Endometrial microvascular endothelial cells (primary cell): ENCODE measurements around the gene HOGA1. TPM values are rescaled to one million over a fixed set of nuclear protein-coding genes. Genes with fewer than 3 reads are reported as not detected.
"Not testable (repeated sequence)": the region's sequence is repeated elsewhere in the genome, so short reads cannot be mapped to it uniquely, and the experiment has no call there.

ENCODE experiments used
- in situ Hi-C: cut with HindIII; loops from 2 replicates; pipeline ENCODE4 v1.10.0; 2017; ENCODE audit warnings: low sequenced_read_pairs, low pct_unique_long_range_greater_than_20kb; ENCODE audit errors: inconsistent ontology term
- total RNA-seq: library from RNA; depleted of rRNA; stranded (reverse); fragments of >200 nt; gene quantifications from one replicate; pipeline ENCODE4 v1.2.3, GENCODE V29; 2015; ENCODE audit errors: inconsistent ontology term

The HOGA1 gene
- total RNA-seq, 1 donor from 2014 or later, result 0.37 TPM

DNA sequence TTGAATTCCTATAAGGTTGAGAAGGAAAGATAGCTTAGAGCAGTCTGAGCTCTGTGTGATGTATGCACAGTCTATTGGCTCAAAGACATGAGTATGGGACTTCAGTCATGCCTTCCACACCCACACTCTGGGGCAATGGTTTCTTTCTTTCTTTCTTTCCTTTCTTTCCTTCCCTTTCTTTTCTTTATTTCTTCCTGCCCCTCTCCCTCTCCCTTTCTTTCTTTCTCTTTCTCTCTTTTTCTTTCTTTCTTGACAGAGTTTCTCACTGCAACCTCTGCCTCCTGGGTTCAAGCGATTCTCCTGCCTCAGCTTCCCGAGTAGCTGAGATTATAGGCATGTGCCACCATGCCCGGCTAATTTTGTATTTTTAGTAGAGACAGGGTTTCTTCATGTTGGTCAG, 54.9 kb downstream of the HOGA1 start:
- in situ Hi-C loops, result not testable (repeated sequence)

DNA sequence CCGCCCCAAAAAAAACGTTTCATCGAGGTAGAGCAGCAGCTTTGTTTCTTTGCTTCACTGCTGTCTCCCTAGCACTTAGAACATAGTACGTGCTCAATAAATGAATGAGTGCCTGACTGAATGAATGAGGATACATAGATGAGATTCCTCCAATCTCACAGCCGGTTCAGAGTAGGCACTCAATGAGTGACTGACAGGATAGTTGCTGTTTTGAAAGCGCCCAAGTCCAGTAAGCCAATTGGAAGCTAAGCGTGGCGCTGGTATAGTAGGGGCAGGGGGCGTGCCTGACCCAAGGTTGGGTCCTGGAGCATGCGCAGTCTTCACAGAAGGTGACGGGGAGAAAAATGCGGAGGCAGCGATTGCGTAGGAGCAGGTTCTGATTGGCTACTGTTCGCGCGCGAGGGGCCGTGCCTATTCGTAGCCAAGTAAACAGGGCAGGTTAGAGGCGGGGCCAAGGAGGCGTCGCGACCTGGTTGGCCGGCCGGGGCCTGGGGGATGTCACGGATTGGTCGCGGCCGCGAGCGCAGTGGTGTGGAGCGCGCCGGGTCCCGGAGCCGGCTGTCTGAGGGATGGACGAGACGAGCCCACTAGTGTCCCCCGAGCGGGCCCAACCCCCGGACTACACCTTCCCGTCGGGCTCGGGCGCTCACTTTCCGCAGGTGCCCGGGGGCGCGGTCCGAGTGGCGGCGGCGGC, 56.1 kb downstream of the HOGA1 start, which contains the start of gene PI4K2A:
TSS of gene PI4K2A (plus strand) at position 498 of the 694 bp plus-strand sequence. CDS start at position 570, 72 bp downstream.
- in situ Hi-C loops, result no loop called here

DNA sequence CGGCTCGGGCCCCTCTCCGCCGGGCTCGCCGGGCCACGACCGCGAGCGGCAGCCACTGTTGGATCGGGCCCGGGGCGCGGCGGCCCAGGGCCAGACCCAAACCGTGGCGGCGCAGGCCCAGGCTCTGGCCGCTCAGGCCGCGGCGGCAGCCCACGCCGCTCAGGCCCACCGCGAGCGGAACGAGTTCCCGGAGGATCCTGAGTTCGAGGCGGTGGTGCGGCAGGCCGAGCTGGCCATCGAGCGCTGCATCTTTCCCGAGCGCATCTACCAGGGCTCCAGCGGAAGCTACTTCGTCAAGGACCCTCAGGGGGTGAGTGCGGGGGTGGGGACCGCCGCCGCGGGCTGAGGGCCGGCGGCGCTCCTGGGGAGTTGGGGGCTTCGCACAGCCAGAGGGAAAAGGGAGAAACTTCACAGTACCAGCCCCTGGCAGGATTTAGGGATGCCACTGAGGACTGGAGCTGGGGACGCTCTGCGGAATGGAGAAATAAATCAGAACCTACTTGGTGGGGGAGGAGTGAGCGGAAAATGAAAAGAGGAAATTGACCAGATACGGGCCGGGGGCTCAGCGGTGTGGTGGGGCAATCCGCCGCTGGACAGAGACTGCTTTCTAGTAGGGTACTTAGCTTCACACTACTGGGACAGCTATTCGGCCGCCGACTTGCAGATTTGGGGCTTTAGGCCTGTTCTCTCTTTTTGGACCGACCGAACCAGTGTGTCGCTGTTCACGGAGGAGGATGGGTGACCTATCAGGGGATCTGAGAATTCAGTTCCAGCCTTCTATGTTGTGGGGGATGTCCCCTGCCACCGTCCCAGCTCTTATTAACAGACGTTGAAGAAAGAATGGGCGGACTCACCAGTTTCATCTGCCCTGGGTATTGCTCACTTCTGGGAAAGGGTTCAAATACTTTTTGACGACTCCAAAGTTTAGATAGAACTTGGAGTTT, 57.0 kb downstream of the HOGA1 start:
- in situ Hi-C loops, result no loop called here

DNA sequence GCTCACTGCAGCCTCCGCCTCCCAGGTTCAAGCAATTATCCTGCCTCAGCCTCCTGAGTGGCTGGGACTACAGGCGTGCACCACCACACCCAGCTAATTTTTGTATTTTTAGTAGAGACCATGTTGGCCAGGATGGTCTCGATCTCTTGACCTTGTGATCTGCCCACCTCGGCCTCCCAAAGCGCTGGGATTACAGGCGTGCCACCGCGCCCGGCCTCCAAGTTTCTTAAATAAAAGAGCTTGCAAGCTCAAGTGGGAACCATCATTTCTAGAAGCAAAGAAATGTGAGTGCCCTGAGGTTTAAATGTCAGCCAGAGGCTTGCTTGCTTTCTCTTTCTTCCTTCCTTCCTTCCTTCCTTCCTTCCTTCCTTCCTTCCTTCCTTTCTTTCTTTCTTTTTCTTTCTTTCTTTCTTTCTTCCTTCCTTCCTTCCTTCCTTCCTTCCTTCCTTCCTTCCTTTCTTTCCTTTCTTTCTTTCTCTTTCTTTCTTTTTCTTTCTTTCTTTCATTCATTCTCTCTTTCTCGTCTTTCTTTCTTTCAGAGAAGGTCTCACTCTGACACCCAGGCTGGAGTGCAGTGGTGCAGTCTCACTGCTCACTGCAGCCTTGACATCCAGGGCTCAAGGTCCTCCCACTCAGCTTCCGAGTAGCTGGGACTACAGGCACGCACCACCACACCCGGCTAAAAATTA, 58.4 kb downstream of the HOGA1 start:
- in situ Hi-C loops, result not testable (repeated sequence)

DNA sequence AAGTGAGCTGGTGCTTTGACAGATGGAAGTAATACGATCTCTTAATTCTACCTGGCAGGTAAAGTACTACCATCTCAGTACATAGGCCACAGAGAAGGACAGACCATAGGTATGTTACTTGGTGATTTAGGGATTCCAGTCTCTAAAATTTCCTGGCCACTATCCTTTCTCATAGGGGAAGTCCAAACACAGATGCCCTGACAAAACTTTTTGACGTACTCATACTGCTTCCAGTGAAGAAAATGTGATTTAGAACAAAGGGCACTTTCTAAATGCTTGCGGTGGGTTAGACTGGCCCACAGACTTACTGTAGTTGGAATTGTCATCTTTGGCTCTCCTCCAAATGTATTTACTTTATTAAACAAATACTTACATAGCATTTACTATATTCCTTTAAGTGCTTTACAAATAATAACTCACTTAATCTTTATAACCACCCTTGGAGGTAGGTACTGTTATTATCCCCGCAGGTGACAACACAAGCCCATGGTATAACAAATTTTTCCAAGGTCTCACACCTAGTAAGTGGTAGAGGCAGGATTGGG, 59.3 kb downstream of the HOGA1 start:
- in situ Hi-C loops, result no loop called here

DNA sequence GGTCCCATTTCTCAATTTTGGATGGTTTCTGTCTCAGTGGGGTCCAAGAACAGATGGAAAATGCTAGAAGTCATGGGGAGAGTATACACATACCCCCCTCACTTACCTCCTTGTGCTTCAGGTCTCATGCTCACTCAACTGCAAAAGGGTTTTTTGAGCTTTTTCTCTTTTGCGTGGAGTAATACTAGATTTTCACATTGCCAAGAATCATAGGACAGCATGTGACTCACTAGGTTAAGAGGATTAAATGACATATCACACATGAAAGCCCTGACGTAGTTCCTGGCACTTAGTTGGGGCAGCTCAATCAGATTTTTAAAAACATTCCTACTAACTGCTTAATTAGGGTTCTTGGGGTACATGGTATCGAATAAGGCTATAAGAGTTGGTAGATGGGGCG, 60.7 kb downstream of the HOGA1 start:
- in situ Hi-C loops, result no loop called here

DNA sequence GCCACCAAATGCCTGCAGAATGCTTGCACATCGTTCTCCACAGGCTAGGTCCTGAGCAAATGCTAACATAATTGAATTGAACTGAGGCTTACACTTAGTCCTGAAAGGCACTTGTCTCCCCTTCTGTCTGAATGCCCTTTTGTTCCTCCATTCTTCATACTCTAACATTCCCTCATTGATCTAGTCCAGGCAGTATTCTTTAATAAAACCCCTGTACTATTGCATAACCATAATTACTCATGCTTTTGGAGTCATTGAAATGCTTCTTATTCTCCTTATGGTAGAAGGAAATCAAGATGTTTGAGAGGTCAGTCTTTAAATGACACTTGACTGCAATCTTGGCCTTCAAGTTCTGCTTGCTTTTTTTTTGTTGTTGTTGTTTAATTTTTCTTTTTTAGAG, 63.4 kb downstream of the HOGA1 start:
- in situ Hi-C loops, result no loop called here

DNA sequence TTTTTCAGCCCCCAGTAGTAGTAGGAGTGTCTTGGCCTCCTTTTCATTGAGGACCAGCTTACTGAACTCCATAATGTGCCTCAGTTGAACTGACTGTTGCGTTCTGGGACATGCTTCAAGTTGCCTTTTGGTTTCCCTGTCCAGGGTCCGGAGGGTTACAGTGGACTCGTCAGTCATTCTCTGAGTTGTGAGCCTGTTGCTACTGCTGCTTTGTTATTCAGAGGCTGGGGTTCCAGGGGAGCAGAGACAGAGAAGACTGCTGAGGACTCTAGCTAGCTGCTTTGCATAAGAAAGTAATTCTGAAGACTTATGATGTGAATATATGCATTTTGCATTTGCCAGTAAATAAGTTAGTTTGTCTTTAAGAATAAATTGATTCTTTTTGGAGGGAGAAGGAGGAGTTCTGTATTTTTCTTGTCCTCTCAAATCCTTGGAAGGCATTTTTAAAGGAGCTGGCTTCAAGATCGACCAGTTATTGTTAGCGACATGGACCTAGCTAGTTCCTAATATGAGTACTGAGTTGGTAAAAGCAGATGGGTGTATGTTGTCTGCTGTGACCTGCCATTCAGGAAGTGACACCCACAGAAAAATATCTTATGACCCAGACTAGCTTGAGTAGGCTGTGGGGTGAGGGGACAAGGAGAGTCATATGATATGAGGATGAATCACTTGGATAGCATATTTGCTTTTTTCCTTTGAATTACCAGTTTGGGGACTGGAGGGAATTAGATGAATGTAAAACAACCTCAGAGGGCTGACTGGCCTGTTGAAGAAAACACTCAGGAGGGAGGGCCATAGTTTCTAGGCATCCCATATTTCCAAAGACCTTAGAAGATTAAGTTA, 64.6 kb downstream of the HOGA1 start:
- in situ Hi-C loops, result no loop called here

DNA sequence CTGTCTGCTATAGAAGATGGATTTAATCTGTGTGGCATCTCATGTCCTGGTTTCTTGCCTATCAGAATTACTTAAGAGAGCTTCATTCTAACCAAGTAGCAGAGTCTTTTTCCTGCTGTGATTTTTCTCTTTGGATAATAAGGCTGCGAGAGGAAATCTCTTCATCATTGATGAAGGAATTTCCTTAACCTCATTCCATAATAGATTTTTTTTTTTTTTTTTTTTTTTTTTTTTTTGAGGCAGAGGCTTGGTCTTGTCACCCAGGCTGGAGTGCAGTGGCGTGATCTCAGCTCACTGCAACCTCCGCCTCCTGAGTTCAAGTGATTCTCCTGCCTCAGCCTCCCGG, 65.2 kb downstream of the HOGA1 start:
- in situ Hi-C loops, result not testable (repeated sequence)

DNA sequence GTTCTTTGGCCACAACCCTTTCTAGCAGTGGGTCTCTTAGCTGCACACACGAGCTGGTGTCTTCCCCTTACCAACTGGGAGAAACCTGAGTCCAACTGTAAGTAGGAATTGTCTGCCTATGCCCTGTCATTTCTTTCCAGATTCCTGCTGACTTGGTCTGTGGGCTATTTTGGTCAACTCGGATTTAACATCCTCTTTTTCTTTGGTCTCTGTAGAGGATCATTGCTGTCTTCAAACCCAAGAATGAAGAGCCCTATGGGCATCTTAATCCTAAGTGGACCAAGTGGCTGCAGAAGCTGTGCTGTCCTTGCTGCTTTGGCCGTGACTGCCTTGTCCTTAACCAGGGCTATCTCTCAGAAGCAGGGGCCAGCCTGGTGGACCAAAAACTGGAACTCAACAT, 66.5 kb downstream of the HOGA1 start:
- in situ Hi-C loops, result no loop called here

DNA sequence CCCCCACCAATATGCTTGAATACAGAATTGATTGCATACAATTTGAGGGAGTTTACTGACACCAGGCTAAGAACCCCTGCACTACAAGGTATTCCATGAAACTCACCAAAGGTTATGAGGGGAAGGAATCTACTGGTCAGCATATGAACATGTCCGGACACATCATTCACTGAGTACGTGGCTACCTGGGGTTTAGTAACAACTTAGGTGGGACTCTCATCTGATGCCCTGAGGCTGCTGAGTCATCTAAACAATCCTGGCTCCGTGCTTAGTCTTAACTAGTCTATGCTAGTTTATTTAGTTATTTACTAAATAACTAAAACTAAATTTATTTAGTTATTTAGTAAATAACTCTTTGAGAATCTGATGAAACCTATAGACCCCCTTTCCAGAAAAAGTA, 67.6 kb downstream of the HOGA1 start:
- in situ Hi-C loops, result no loop called here

DNA sequence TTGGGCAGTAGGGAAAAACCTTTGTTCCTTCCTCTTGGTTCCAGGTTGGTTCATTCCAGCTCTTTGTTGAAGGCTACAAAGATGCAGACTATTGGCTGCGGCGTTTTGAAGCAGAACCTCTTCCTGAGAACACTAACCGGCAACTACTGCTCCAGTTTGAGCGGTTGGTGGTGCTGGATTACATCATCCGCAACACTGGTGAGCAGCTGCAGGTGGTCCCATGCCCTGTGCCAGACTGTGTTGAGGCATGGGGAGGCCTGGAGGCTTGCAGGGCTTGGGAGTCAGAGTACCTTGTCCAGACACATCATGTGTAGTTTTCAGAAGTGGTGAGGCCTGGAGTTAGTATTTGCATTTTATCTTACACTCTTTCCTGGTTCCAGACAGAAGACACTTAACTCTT, 72.6 kb downstream of the HOGA1 start:
- in situ Hi-C loops, result no loop called here

DNA sequence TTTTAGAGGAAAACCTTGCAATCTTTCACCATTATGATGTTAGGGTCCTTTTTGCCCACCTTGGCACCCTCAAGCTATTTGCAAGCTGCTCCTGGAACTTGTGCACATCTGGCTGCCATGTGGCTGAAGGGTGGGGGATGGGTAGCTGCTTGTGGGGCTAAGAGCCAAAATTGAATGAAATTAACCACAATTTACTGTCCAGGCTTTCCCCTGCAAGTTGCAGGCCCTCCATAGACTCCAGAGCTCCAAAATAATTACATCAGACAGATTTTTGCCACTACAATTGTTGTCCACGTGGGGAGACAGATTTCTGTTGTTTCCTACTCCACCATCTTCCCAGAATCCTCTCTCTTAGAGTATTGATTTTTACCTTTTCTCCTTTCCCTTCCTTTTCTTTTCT, 75.4 kb downstream of the HOGA1 start:
- in situ Hi-C loops, result no loop called here

Other genes starting within 250 kb of the HOGA1 start
- gene FRAT2, start 249.7 kb upstream of the HOGA1 start, total RNA-seq, result 8.3 TPM
- gene RRP12, start 183.0 kb upstream of the HOGA1 start, total RNA-seq, result 27.9 TPM
- 735 TPM for gene PGAM1, start 158.2 kb upstream of the HOGA1 start, total RNA-seq
- gene EXOSC1, start 138.4 kb upstream of the HOGA1 start, total RNA-seq, result 76.7 TPM
- 62.8 TPM for gene ZDHHC16, start 138.2 kb upstream of the HOGA1 start, total RNA-seq
- gene MMS19, start 86.0 kb upstream of the HOGA1 start, total RNA-seq, result 91.4 TPM
- gene UBTD1, start 85.5 kb upstream of the HOGA1 start, total RNA-seq, result 34.5 TPM
- gene ANKRD2, start 11.6 kb upstream of the HOGA1 start, total RNA-seq, result 2.5 TPM
- gene C10orf62, start 5.3 kb downstream of the HOGA1 start, total RNA-seq, result not detected
- gene MORN4, start 49.1 kb downstream of the HOGA1 start, total RNA-seq, result 4.7 TPM
- 24.6 TPM for gene PI4K2A, start 56.3 kb downstream of the HOGA1 start, total RNA-seq
- gene AVPI1, start 102.9 kb downstream of the HOGA1 start, total RNA-seq, result 3.6 TPM
- 35.1 TPM for gene MARVELD1, start 129.3 kb downstream of the HOGA1 start, total RNA-seq
- 10.3 TPM for gene ZFYVE27, start 152.7 kb downstream of the HOGA1 start, total RNA-seq
- gene SFRP5, start 187.6 kb downstream of the HOGA1 start, total RNA-seq, result not detected